Measurements from ENCODE around the gene COBLL1.

The COBLL1 gene

DNA sequence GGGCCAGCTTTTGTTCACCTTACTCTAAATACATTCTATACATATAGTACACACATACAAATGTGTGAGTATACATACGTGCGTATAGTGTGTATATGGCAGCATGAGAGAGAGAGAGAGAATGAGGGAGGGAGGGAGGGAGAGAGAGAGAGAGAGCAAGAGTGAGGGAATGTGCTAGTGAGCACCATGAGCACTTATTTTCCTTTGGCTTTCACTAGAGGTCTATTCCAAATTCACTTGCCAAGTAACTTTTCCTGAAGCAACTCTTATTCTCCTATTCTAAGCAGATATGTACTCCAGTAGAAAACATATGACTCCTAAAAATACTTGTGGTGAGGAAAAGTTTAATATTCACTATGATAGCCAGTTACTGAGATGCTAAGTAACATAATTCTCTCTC lies 85.7 kb downstream of the COBLL1 start:
- no peak for DNase-seq

- DNase-seq = no peak
Measured at GRCh38 chr2:164754157-164755093, 87.2 kb downstream of the COBLL1 start.

DNA sequence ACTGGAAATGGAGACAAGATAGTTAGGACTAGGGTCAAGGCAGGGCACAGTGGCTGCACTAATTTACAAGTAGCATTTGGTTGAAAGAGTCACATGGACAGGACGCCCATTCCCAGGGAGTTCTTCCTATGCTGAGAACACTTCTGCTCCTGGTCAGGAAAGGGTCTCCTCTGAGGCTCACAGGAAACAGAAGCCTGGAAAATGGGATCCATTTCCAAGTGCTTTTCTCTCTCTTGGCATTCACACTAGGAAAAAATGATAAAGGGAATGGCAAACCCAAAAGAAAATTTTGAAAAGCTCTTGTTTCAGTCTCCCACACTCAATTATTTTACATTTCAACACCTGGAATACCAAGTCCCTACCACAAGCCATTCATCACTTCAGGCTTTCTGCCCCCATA lies 88.7 kb downstream of the COBLL1 start:
- DNase-seq = no peak

GRCh38 chr2:164747783-164748433 lies 93.7 kb downstream of the COBLL1 start:
- no peak for DNase-seq

- DNase-seq = no peak
Measured at GRCh38 chr2:164747140-164747539, 94.5 kb downstream of the COBLL1 start.

DNA sequence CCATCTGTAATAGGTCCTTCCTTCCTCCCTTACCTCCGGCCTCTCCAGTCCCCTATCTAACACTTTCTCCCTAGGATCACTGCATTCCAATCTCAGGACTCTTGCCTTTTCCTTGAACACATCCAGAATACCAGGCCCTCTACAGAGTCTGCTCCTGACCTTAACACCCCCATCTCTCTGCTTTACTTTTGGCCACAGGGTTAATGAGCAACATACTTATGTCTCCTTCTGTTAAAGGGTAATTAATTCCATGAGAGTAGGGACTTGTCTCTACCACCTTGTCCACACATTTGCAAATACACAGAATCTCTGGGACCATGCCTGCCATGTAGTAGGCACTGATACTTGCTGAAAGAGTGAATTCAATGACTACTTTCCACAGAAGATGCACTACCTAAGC lies 94.9 kb downstream of the COBLL1 start:
- no peak for DNase-seq

GRCh38 chr2:164745012-164745797 lies 96.4 kb downstream of the COBLL1 start:
- DNase-seq = no peak

DNA sequence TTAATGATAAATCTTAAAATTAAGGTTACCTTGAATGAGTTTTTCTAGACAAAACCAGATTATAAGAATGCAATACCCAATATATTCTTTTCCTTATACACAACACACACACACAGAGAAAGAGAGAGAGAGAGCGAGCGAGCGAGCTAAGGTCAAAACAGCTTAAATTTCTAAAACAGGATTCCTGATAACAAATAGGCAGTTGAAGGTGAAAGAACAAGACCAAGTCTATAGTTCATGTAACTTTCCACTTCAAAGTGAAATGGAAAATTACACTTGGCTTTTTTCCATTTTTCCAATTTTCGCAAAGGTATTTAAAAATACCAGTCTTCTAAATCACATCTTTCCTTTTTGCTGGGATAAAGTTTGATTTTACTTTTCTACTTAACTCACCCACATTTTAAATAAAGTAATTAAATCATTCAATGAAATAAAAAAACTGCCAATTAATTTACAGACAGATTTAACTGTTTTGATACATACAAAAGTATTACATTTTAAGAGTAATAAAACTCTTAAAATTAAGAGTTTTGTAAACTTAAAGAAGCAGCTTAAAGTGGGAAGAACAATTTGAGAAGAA lies 98.8 kb downstream of the COBLL1 start:
- no peak for DNase-seq

GRCh38 chr2:164739966-164740365 lies 101.7 kb downstream of the COBLL1 start:
- DNase-seq = peak; percentile 60

- DNase-seq = peak; percentile 57
Measured at GRCh38 chr2:164737612-164738081, 104.0 kb downstream of the COBLL1 start.

GRCh38 chr2:164735309-164735919 lies 106.2 kb downstream of the COBLL1 start:
- peak; percentile 48 for DNase-seq

GRCh38 chr2:164734196-164734595 lies 107.4 kb downstream of the COBLL1 start:
- no peak for DNase-seq

DNA sequence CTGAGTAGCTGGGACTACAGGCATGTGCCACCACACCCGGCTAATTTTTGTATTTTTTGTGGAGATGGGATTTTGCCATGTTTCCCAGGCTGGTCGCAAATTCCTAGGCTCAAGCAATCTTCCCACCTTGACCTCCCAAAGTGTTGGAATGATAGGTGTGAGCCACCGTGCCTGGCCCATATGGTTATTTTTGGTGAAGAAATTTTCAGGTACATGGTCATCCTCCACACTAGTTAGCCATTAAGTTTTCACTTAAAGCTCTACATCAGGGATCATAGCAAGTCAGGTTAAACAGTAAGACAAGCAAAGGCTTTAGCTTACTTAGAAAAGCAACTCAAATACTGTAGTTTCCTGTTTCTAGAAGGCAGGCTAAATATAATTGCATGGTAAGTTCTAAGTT lies 116.1 kb downstream of the COBLL1 start:
- no peak for DNase-seq

DNA sequence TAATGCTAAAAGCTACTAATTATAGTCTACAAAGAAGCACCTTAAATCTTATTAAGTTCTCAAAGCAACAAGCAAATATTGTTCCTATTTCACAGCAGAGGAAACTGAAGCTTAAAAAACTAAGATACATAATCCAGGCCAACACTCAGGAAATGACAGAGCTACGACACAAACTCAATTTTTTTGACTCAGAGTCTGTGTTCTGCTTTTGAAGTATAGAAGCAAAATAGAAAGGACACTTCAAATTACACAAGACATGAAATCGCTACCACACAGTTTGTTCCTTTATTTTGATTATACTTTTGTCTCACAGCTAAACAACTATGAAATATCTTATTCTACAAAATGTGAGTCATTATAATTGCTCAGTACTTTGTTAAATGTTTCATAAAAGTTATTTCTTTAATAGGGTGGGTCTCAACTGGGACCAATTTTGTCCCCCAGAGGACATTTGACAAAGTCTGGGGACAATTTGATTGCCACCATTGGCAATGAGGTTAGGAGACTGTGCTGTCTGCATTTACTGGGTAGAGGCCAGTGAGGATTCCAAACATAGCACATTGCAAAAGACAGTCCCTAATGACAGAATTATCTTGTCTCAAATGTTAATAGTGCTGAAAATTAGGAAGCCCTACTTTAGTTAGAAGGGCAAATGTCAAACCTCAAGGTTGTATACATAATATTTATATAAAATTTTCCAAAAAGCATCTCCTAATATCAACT lies 118.8 kb downstream of the COBLL1 start:
- no peak for DNase-seq

GRCh38 chr2:164721430-164721829 lies 120.2 kb downstream of the COBLL1 start:
- no peak for DNase-seq

DNA sequence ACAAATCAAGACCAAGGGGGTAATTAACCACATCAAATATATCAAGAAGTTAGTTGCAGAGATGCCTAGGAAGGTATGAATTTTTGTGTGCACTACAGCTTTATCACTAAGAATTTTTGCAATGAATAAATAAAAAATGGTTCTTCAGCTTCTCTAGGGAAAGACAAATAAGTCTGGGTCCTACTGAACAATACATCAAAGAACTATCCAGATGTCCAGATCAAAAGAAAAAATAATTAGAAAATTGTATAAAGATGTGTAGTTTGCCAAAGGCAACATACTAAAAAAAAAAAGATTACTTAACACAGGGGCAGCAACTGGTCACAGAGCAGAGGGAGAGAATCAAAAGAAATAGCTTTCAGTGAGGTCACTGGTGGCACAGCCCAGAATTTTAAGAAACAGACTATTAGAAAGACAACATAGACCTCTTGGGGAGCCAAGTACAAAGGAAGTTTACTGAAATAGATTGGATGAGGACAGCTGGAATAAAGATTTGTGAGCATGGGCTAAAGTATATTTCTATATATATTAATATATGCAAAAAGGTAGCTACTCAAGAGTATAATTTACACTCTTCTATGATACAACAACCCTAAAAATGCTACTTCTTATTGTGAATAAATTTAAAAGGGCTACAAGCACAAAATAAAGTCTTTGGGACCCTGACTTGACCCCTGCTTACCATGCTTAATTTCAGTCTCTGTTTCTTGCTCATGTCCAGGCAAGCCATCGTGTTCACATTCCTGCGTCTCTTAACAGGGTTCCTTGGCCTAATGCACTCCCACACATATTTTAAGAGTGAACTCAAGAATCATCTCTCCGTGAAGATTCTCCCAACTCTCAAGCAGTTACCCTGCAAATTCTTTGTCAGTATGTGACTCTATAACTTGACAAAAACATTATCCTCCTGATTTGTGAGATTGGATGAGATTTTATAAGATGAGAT lies 121.4 kb downstream of the COBLL1 start:
- DNase-seq = peak; percentile 44

DNA sequence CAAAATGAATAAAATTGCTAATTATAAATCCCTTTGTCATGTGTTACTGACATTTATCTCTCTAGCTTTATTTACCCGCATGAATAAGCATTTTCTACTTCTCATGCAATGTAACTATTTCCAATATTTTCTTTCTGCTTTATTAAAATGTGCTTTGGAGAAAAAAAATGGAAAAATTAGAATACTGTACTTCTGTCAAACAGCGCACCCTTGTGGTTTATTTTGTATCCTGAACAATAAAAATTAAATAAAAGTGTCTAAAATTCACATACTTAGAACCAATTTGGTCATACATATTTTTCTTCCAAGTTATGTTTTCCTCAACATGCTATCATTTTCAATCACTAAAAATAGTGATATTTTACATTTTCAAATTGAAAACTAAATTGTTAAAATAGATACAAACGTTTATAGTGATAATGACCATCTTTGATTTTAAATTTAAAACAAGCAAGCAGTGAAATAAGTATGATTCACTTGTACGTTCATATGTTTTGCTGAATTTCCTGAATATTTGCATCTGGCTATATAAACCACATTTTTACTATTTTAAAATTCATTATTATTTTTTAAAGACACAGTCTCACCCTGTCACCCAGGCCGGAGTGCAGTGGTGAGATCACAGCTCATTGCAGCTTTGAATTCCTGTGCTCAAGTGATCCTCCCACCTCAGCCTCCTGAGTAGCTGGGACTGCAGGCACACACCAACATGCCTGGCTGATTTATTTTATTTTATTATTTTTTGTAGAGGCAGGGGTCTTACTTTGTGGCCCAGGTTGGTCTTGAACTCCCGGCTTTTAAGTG lies 124.4 kb downstream of the COBLL1 start:
- DNase-seq = peak; percentile 23

DNA sequence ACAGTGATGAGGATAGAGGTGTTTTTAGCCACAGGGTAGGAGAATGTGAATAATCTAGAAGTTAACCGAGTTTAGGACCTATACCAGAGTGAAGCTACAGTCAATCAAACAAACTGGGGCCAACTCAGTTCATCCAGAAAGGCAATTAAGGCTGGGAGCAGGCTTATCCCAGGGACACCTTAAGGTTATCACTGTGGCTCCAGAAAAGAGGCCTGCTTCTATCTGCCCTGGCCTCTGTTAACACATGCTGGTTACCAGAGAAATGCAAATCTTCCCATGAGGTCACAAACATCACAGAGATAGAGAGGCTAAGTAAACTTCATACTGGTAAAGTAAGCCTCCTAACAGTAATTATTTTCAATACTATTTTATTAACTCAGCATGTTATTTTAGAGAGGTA lies 127.2 kb downstream of the COBLL1 start:
- no peak for DNase-seq

- no peak for DNase-seq
Measured at GRCh38 chr2:164711766-164712138, 129.9 kb downstream of the COBLL1 start.
